Vagina (tissue), 2 donors: ENCODE results near the gene ARPP19.

Experiments
- CTCF ChIP-seq, 3 experiments: fragments of 450-650 bp in 2 of 3; fragments of 200-600 bp in 1 of 3; sonication (generic) in 1 of 3; IDR thresholded peaks; one replicate each; pipeline ENCODE4 v1.5.1; 2017 to 2019; ENCODE audit warnings: antibody characterized with exemption in 3 of 3, mild to moderate bottlenecking in 2 of 3, moderate library complexity in 2 of 3
- POLR2AphosphoS5 ChIP-seq, 2 donors: sonication (generic); formaldehyde crosslinking; IDR thresholded peaks; one replicate each; pipeline ENCODE4 v1.9.0; 2017; ENCODE audit warnings: antibody characterized with exemption in 2 of 2, mild to moderate bottlenecking in 2 of 2, low read depth in 1 of 2; ENCODE audit not compliant: insufficient read depth in 1 of 2

- TF ChIP-seq CTCF (IDR thresholded peaks at IDR 0.05), result no peak
- peak in 1 of 2 donors; percentile 37 for TF ChIP-seq POLR2AphosphoS5 (IDR thresholded peaks at IDR 0.05; ENCODE audit: insufficient read depth in 1 of 2, low read depth in 1 of 2)
These were observed 40.8 kb downstream of the ARPP19 start for GRCh38 chr15:52527911-52528563.
